ENCODE measurements around the gene NUP98.

GRCh38 chr11:3641191-3641590, 156.2 kb downstream of the NUP98 start:
- TF ChIP-seq CTCF (IDR thresholded peaks at IDR 0.05 in 4 of 5, conservative IDR thresholded peaks at IDR 0.05 in 1 of 5), result no peak
- TF ChIP-seq POLR2A (IDR thresholded peaks at IDR 0.05), result no peak

Data from gastrocnemius medialis (tissue), 4 donors.